HEK293 (cell line): ENCODE measurements around the gene KLHL6.

Experiments
- CTCF ChIA-PET: fragments of 350-600 bp; formaldehyde crosslinking; extraction: SDS; loops from one replicate; lab custom pipeline; 2021; ENCODE audit warnings: antibody characterized with exemption; lab: Yijun Ruan, JAX
- POLR2A ChIA-PET: fragments of 300-600 bp; formaldehyde crosslinking; extraction: SDS; loops from one replicate; lab custom pipeline; 2020; ENCODE audit warnings: antibody characterized with exemption, inconsistent platforms; lab: Yijun Ruan, JAX
- H3K27ac ChIP-seq: fragments of 200-500 bp; sonication (Bioruptor generic); 2 replicates; pipeline ENCODE4 v1.5.1; 2014; ENCODE audit warnings: low read depth, low read length, control low read depth, inconsistent platforms; ENCODE audit errors: extremely low read depth
- H3K36me3 ChIP-seq, 2 experiments: fragments of 200-500 bp in 1 of 2; sonication (Bioruptor generic) in 1 of 2; 1 replicate in 1 of 2; 2 replicates in 1 of 2; pipeline ENCODE4 v1.5.1; 2014 to 2017; ENCODE audit warnings: inconsistent platforms in 2 of 2, low read length in 2 of 2; ENCODE audit not compliant: control insufficient read depth in 2 of 2, insufficient read depth in 1 of 2
- H3K4me1 ChIP-seq: fragments of 200-500 bp; sonication (Bioruptor generic); 2 replicates; pipeline ENCODE4 v1.5.1; 2014; ENCODE audit warnings: mild to moderate bottlenecking, low read length, inconsistent platforms; ENCODE audit not compliant: control insufficient read depth, insufficient read depth
- H3K4me3 ChIP-seq: 2 replicates; pipeline ENCODE4 v1.5.1; 2011; ENCODE audit warnings: low read depth, mild to moderate bottlenecking, control low read depth, low read length, moderate library complexity
- H3K9me3 ChIP-seq: fragments of 200-500 bp; sonication (Bioruptor generic); 2 replicates; pipeline ENCODE4 v1.5.1; 2014; ENCODE audit warnings: low read depth, low read length, inconsistent platforms; ENCODE audit not compliant: control insufficient read depth, insufficient read depth
- ZBTB17 ChIP-seq: fragments of 450-650 bp; formaldehyde crosslinking; IDR thresholded peaks from 2 replicates; pipeline ENCODE4 v1.5.1; 2016; ENCODE audit warnings: missing biosample characterization, missing genetic modification characterization
- ZEB2 ChIP-seq: fragments of 450-650 bp; formaldehyde crosslinking; IDR thresholded peaks from 2 replicates; pipeline ENCODE4 v1.5.1; 2016; ENCODE audit warnings: missing biosample characterization, missing genetic modification characterization
- ZFP69B ChIP-seq: fragments of 450-650 bp; formaldehyde crosslinking; IDR thresholded peaks from 2 replicates; pipeline ENCODE4 v1.5.1; 2016; ENCODE audit warnings: missing biosample characterization, missing genetic modification characterization
- ZNF133 ChIP-seq: fragments of 450-650 bp; formaldehyde crosslinking; IDR thresholded peaks from 2 replicates; pipeline ENCODE4 v1.5.1; 2016; ENCODE audit warnings: missing biosample characterization, missing genetic modification characterization
- ZNF23 ChIP-seq: fragments of 450-650 bp; formaldehyde crosslinking; IDR thresholded peaks from 2 replicates; pipeline ENCODE4 v1.5.1; 2016; ENCODE audit warnings: missing biosample characterization, missing genetic modification characterization, borderline replicate concordance
- ZNF335 ChIP-seq: fragments of 450-650 bp; formaldehyde crosslinking; conservative IDR thresholded peaks from 2 replicates; pipeline ENCODE4 v1.5.1; 2016; ENCODE audit warnings: missing biosample characterization, missing genetic modification characterization
- ZNF423 ChIP-seq: fragments of 450-650 bp; formaldehyde crosslinking; IDR thresholded peaks from 2 replicates; pipeline ENCODE4 v1.5.1; 2016; ENCODE audit warnings: missing biosample characterization, missing genetic modification characterization
- ZNF433 ChIP-seq: fragments of 450-650 bp; formaldehyde crosslinking; IDR thresholded peaks from 2 replicates; pipeline ENCODE4 v1.5.1; 2016; ENCODE audit warnings: missing biosample characterization, missing genetic modification characterization, low read depth
- ZNF510 ChIP-seq: fragments of 450-650 bp; formaldehyde crosslinking; IDR thresholded peaks from 2 replicates; pipeline ENCODE4 v1.5.1; 2018; ENCODE audit warnings: mild to moderate bottlenecking, missing genetic modification characterization, missing biosample characterization; ENCODE audit not compliant: insufficient replicate concordance
- ZNF514 ChIP-seq: fragments of 450-650 bp; formaldehyde crosslinking; IDR thresholded peaks from 2 replicates; pipeline ENCODE4 v1.5.1; 2016; ENCODE audit warnings: missing biosample characterization, missing genetic modification characterization
- ZNF549 ChIP-seq: fragments of 450-650 bp; IDR thresholded peaks from 2 replicates; pipeline ENCODE4 v1.5.1; 2018; ENCODE audit warnings: missing biosample characterization, missing genetic modification characterization, mild to moderate bottlenecking, inconsistent platforms, moderate library complexity
- ZNF600 ChIP-seq: fragments of 450-650 bp; formaldehyde crosslinking; IDR thresholded peaks from 2 replicates; pipeline ENCODE4 v1.5.1; 2016; ENCODE audit warnings: missing biosample characterization, missing genetic modification characterization
- ZNF624 ChIP-seq: fragments of 450-650 bp; formaldehyde crosslinking; IDR thresholded peaks from 2 replicates; pipeline ENCODE4 v1.5.1; 2017; ENCODE audit warnings: missing biosample characterization, missing genetic modification characterization
- ZNF626 ChIP-seq: fragments of 450-650 bp; sonication (Bioruptor Pico); formaldehyde crosslinking; IDR thresholded peaks from 2 replicates; pipeline ENCODE4 v1.5.1; 2018; ENCODE audit warnings: missing biosample characterization, missing genetic modification characterization, inconsistent platforms
- ZNF664 ChIP-seq: fragments of 450-650 bp; formaldehyde crosslinking; IDR thresholded peaks from 2 replicates; pipeline ENCODE4 v1.5.1; 2016; ENCODE audit warnings: missing biosample characterization, missing genetic modification characterization
- ZNF677 ChIP-seq: fragments of 450-650 bp; IDR thresholded peaks from 2 replicates; pipeline ENCODE4 v1.5.0; 2018; ENCODE audit warnings: missing biosample characterization, mild to moderate bottlenecking, missing genetic modification characterization, moderate library complexity
- ZNF76 ChIP-seq: fragments of 450-650 bp; formaldehyde crosslinking; IDR thresholded peaks from 2 replicates; pipeline ENCODE4; 2016; ENCODE audit warnings: low read depth, missing biosample characterization, missing genetic modification characterization, borderline replicate concordance
- ZNF768 ChIP-seq: fragments of 450-650 bp; formaldehyde crosslinking; IDR thresholded peaks from 2 replicates; pipeline ENCODE4 v1.5.1; 2018; ENCODE audit warnings: missing biosample characterization, mild to moderate bottlenecking, missing genetic modification characterization
- TF ChIP-seq, protein P1 (sequence below): fragments of 450-650 bp; formaldehyde crosslinking; IDR thresholded peaks from 2 replicates; pipeline ENCODE4 v1.5.1; 2016; ENCODE audit warnings: missing biosample characterization, missing genetic modification characterization
- TF ChIP-seq, protein P2 (sequence below): fragments of 450-650 bp; IDR thresholded peaks from 2 replicates; pipeline ENCODE4 v1.5.1; 2018; ENCODE audit warnings: missing biosample characterization, mild to moderate bottlenecking, missing genetic modification characterization
- TF ChIP-seq, protein P3 (sequence below): fragments of 450-650 bp; formaldehyde crosslinking; IDR thresholded peaks from 2 replicates; pipeline ENCODE4 v1.5.1; 2016; ENCODE audit warnings: missing biosample characterization, missing genetic modification characterization

KLHL6 gene

DNA sequence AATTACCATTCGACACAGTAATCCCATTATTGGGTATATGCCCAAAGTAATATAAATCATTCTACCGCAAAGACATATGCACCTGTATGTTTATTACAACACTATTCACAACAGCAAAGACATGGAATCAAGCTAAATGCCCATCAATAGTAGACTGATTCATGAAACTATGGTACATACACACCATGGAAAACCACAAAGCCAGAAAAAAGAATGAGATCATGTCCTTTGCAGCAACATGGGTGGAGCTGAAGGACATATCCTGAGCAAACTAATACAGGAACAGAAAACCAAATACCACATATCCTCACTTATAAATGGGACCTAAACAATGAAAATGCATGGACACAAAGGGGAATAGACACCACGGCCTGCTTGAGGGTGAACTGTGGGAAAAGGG lies 116.0 kb downstream of the KLHL6 start:
- Histone ChIP-seq H3K4me1 (no peaks in the 10 kb centered on the region), H3K27ac (no peak overlapping the region), H3K4me3 (no peak overlapping the region), H3K9me3 (no peaks in the 10 kb centered on the region), H3K36me3 (no peaks in the 10 kb centered on the region)
- CTCF ChIA-PET: no interaction called here
- POLR2A ChIA-PET: interaction anchor here (1.1 kb wide), 1 partner anchor 11 kb away, joined by 6 read pairs; the partner anchor contains the start of gene MCF2L2
- TF ChIP-seq, protein P1, sequence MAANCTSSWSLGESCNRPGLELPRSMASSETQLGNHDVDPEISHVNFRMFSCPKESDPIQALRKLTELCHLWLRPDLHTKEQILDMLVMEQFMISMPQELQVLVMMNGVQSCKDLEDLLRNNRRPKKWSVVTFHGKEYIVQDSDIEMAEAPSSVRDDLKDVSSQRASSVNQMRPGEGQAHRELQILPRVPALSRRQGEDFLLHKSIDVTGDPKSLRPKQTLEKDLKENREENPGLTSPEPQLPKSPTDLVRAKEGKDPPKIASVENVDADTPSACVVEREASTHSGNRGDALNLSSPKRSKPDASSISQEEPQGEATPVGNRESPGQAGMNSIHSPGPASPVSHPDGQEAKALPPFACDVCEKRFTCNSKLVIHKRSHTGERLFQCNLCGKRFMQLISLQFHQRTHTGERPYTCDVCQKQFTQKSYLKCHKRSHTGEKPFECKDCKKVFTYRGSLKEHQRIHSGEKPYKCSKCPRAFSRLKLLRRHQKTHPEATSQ: no peak
- TF ChIP-seq ZNF514 (tag by site-specific recombination): no peak
- no peak for TF ChIP-seq ZNF549 (tag by site-specific recombination)
- TF ChIP-seq ZNF423 (tag by site-specific recombination): no peak
- TF ChIP-seq ZNF768 (tag by site-specific recombination): no peak
- no peak for TF ChIP-seq ZNF664 (tag by site-specific recombination)
- TF ChIP-seq ZNF76 (tag by site-specific recombination): no peak
- no peak for TF ChIP-seq ZNF510 (tag by site-specific recombination)
- TF ChIP-seq ZNF133 (tag by site-specific recombination): no peak
- TF ChIP-seq ZNF600: no peak
- no peak for TF ChIP-seq ZNF677 (tag by site-specific recombination)
- TF ChIP-seq, protein P2, sequence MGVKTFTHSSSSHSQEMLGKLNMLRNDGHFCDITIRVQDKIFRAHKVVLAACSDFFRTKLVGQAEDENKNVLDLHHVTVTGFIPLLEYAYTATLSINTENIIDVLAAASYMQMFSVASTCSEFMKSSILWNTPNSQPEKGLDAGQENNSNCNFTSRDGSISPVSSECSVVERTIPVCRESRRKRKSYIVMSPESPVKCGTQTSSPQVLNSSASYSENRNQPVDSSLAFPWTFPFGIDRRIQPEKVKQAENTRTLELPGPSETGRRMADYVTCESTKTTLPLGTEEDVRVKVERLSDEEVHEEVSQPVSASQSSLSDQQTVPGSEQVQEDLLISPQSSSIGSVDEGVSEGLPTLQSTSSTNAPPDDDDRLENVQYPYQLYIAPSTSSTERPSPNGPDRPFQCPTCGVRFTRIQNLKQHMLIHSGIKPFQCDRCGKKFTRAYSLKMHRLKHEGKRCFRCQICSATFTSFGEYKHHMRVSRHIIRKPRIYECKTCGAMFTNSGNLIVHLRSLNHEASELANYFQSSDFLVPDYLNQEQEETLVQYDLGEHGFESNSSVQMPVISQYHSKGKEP: no peak
- no peak for TF ChIP-seq ZNF624 (tag by site-specific recombination)
- TF ChIP-seq ZNF23: no peak
- no peak for TF ChIP-seq ZEB2 (tag by site-specific recombination)
- TF ChIP-seq ZNF335 (tag by site-specific recombination): no peak
- TF ChIP-seq, protein P3, sequence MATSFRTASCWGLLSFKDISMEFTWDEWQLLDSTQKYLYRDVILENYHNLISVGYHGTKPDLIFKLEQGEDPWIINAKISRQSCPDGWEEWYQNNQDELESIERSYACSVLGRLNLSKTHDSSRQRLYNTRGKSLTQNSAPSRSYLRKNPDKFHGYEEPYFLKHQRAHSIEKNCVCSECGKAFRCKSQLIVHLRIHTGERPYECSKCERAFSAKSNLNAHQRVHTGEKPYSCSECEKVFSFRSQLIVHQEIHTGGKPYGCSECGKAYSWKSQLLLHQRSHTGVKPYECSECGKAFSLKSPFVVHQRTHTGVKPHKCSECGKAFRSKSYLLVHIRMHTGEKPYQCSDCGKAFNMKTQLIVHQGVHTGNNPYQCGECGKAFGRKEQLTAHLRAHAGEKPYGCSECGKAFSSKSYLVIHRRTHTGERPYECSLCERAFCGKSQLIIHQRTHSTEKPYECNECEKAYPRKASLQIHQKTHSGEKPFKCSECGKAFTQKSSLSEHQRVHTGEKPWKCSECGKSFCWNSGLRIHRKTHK (tag by site-specific recombination): no peak
- no peak for TF ChIP-seq ZFP69B (tag by site-specific recombination)
- TF ChIP-seq, all 188 proteins: peak for 0

DNA sequence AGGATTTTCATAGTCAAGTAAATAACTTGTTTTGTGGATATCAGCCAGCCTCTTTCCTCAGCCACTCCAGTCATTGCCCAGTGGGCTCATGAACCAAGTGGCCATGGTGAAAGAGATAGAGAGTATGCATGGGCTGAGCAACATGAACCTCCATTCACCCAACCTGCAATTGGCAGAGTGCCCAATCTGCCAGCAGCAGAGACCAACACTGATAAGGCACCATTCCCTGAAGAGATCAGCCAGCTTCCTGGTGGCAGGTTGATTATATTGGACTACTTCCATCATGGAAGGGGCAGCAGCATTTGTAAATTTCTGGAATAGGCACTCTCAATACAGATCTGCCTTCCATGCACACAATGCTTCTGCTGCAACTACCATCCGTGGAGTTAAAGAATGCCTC lies 116.8 kb downstream of the KLHL6 start:
- POLR2A ChIA-PET: no interaction called here
- no peaks in the 10 kb centered on the region for H3K9me3 ChIP-seq
- TF ChIP-seq ZNF626 (tag by site-specific recombination): no peak
- TF ChIP-seq ZNF549 (tag by site-specific recombination): peak; percentile 68
- peak; percentile 47; the same call in 1 of the 2 replicates for TF ChIP-seq ZBTB17
- no peak for TF ChIP-seq ZNF433
- CTCF ChIA-PET: interaction anchor here (0.6 kb wide), 1 partner anchor 606 kb away, joined by 5 read pairs; no protein-coding TSS in a partner anchor
- H3K27ac ChIP-seq: no peak overlapping the region
- H3K4me3 ChIP-seq: no peak overlapping the region
- no peaks in the 10 kb centered on the region for H3K4me1 ChIP-seq
- H3K36me3 ChIP-seq: no peaks in the 10 kb centered on the region
